Hepatocyte (in vitro differentiated cells): ENCODE measurements around the gene MRPS22. TPM values are rescaled to one million over a fixed set of nuclear protein-coding genes. Genes with fewer than 3 reads are reported as not detected.

Experiments used
- DNase-seq: peaks from one replicate; pipeline ENCODE4 v3.0.0-alpha.2; 2016; ENCODE audit warnings: low spot score
- H2AFZ ChIP-seq: fragments of 200-600 bp; sonication (generic); 2 replicates; pipeline ENCODE4 v1.6.0; 2016; ENCODE audit warnings: antibody characterized with exemption, mild to moderate bottlenecking
- H3K27ac ChIP-seq: fragments of 200-600 bp; sonication (generic); 2 replicates; pipeline ENCODE4 v1.5.1; 2016; ENCODE audit warnings: mild to moderate bottlenecking
- H3K27me3 ChIP-seq: fragments of 200-600 bp; sonication (generic); 2 replicates; pipeline ENCODE4 v1.6.1; 2016
- H3K36me3 ChIP-seq: fragments of 200-600 bp; sonication (generic); replicated peaks from 2 replicates; pipeline ENCODE4 v1.5.1; 2016; ENCODE audit warnings: low read depth; ENCODE audit not compliant: insufficient read depth
- H3K4me1 ChIP-seq: fragments of 200-600 bp; sonication (generic); 2 replicates; pipeline ENCODE4 v1.5.1; 2016; ENCODE audit warnings: mild to moderate bottlenecking, moderate library complexity; ENCODE audit not compliant: insufficient read depth
- H3K4me2 ChIP-seq: fragments of 200-600 bp; sonication (generic); 2 replicates; pipeline ENCODE4 v1.6.0; 2016
- H3K4me3 ChIP-seq: fragments of 200-600 bp; sonication (generic); 2 replicates; pipeline ENCODE4 v1.5.1; 2016; ENCODE audit warnings: mild to moderate bottlenecking
- H3K79me2 ChIP-seq: fragments of 200-600 bp; sonication (generic); 2 replicates; pipeline ENCODE4 v1.6.0; 2017; ENCODE audit warnings: mild to moderate bottlenecking
- H3K9me2 ChIP-seq: fragments of 200-600 bp; sonication (generic); replicated peaks from 2 replicates; pipeline ENCODE4 v1.6.0; 2017; ENCODE audit warnings: mild to moderate bottlenecking; ENCODE audit not compliant: insufficient read depth
- H3K9me3 ChIP-seq: fragments of 200-600 bp; sonication (generic); 2 replicates; pipeline ENCODE4 v1.5.1; 2016; ENCODE audit warnings: low read depth, mild to moderate bottlenecking
- H4K20me1 ChIP-seq: fragments of 200-600 bp; sonication (generic); 2 replicates; pipeline ENCODE4 v1.6.0; 2016; ENCODE audit warnings: mild to moderate bottlenecking; ENCODE audit not compliant: insufficient read depth, poor library complexity, severe bottlenecking
- CTCF ChIP-seq: fragments of 200-600 bp; sonication (generic); IDR thresholded peaks from 2 replicates; pipeline ENCODE4 v1.5.1; 2016; ENCODE audit warnings: antibody characterized with exemption, mild to moderate bottlenecking; ENCODE audit not compliant: poor library complexity
- EZH2 ChIP-seq: fragments of 200-600 bp; sonication (generic); IDR thresholded peaks from 2 replicates; pipeline ENCODE4 v1.6.1; 2016; ENCODE audit warnings: antibody characterized with exemption, mild to moderate bottlenecking, borderline replicate concordance
- EZH2phosphoT487 ChIP-seq: fragments of 200-600 bp; sonication (generic); IDR thresholded peaks from one replicate; pipeline ENCODE4 v1.6.1; 2018; ENCODE audit warnings: antibody characterized with exemption, mild to moderate bottlenecking, low read depth, moderate library complexity; ENCODE audit not compliant: unreplicated experiment, severe bottlenecking
- WGBS: methylation state at CpG from one replicate; pipeline ENCODE4 v1.1.6; 2016; ENCODE audit warnings: low lambda C conversion rate; ENCODE audit errors: missing lambda C conversion rate; 5-methylcytosine and 5-hydroxymethylcytosine counted together
- polyA plus RNA-seq: library from polyadenylated mRNA; unstranded; fragments of >200 nt; fragmentation: Nextera tagmentation; extraction: Ambion mirVana; gene quantifications from 2 replicates; pipeline ENCODE4 v1.2.1, GENCODE V29; 2016
- total RNA-seq: library from RNA; depleted of rRNA; stranded (reverse); fragments of >200 nt; gene quantifications from 2 replicates; pipeline ENCODE4 v1.2.3, GENCODE V29; 2014

Gene MRPS22
- total and polyA plus RNA-seq, 2 experiments from 2014 or later: 55.1 to 75.7 TPM

GRCh38 chr3:139307072-139307491, 36.7 kb upstream of the MRPS22 start:
- H3K9me3 ChIP-seq: no peaks in the 10 kb centered on the region
- no peak overlapping the region for H3K4me3 ChIP-seq
- no peaks in the 10 kb centered on the region for H3K36me3 ChIP-seq
- 100% methylated on average over 1 of the region's 1 CpG for WGBS
- H3K4me2 ChIP-seq: no peak overlapping the region
- H3K9me2 ChIP-seq: no peaks in the 10 kb centered on the region
- H3K27me3 ChIP-seq: no peaks in the 10 kb centered on the region
- no peaks in the 10 kb centered on the region for H4K20me1 ChIP-seq
- H2AFZ ChIP-seq: no peak overlapping the region
- H3K27ac ChIP-seq: no peak overlapping the region
- peaks cover 14% of the 10 kb centered on the region for H3K4me1 ChIP-seq
- no peaks in the 10 kb centered on the region for H3K79me2 ChIP-seq
- no peak for DNase-seq
- TF ChIP-seq EZH2phosphoT487 (no peak), EZH2 (no peak), CTCF (no peak)

GRCh38 chr3:139307601-139308555, 35.9 kb upstream of the MRPS22 start:
- Histone ChIP-seq H4K20me1 (no peaks in the 10 kb centered on the region), H3K4me1 (peaks cover 9% of the 10 kb centered on the region), H3K27me3 (no peaks in the 10 kb centered on the region), H3K79me2 (no peaks in the 10 kb centered on the region), H3K9me2 (no peaks in the 10 kb centered on the region), H3K4me2 (no peak overlapping the region), H3K9me3 (no peaks in the 10 kb centered on the region), H3K36me3 (no peaks in the 10 kb centered on the region), H3K4me3 (no peak overlapping the region), H3K27ac (no peak overlapping the region), H2AFZ (no peak overlapping the region)
- DNase-seq: no peak
- TF ChIP-seq EZH2phosphoT487 (no peak), CTCF (no peak), EZH2 (no peak)
- 95% methylated on average over 6 of the region's 6 CpGs for WGBS

- Histone ChIP-seq H3K9me3 (no peaks in the 10 kb centered on the region), H3K4me1 (peaks cover 9% of the 10 kb centered on the region), H3K4me3 (no peak overlapping the region), H3K27ac (no peak overlapping the region), H2AFZ (no peak overlapping the region), H3K36me3 (no peaks in the 10 kb centered on the region), H3K79me2 (no peaks in the 10 kb centered on the region), H3K27me3 (no peaks in the 10 kb centered on the region), H3K4me2 (no peak overlapping the region), H4K20me1 (no peaks in the 10 kb centered on the region), H3K9me2 (no peaks in the 10 kb centered on the region)
- TF ChIP-seq EZH2 (no peak), EZH2phosphoT487 (no peak), CTCF (no peak)
- no peak for DNase-seq
- WGBS: 79% methylated on average over 3 of the region's 4 CpGs
These were observed 35.3 kb upstream of the MRPS22 start for GRCh38 chr3:139308560-139308959.
